22Rv1 (cell line): Measurements from ENCODE around the gene KCTD11.

Source experiments
- H3K27ac ChIP-seq: fragments of 450-650 bp; 2 replicates; pipeline ENCODE4 v1.5.1; 2017
- CTCF ChIP-seq: fragments of 450-650 bp; IDR thresholded peaks from 2 replicates; pipeline ENCODE4 v1.5.1; 2017; ENCODE audit warnings: mild to moderate bottlenecking
- ZFX ChIP-seq: fragments of 450-650 bp; IDR thresholded peaks from 2 replicates; pipeline ENCODE4 v1.6.1; 2017; ENCODE audit warnings: antibody characterized with exemption, borderline replicate concordance

Gene KCTD11

GRCh38 chr17:7352503-7352889, 534 bp downstream of the KCTD11 start:
- TF ChIP-seq ZFX (no peak), CTCF (0 out of 2 replicates have a peak, but pooled peaks have one; percentile 6)
- peak overlapping the region; percentile 91 for H3K27ac ChIP-seq

- TF ChIP-seq CTCF (no peak), ZFX (no peak)
- H3K27ac ChIP-seq, result peak overlapping the region; percentile 91; the same call in 1 of the 2 replicates
Observed at GRCh38 chr17:7352910-7353635, 1.1 kb downstream of the KCTD11 start.

- TF ChIP-seq ZFX (no peak), CTCF (no peak)
- no peak overlapping the region for H3K27ac ChIP-seq
Observed at GRCh38 chr17:7354262-7354843, 2.4 kb downstream of the KCTD11 start.

GRCh38 chr17:7355053-7355452, 3.1 kb downstream of the KCTD11 start, which contains the start of gene TMEM95:
TMEM95 (plus strand) TSS chr17:7355156; CDS start chr17:7355205, 49 bp downstream.
- TF ChIP-seq ZFX (no peak), CTCF (no peak)
- H3K27ac ChIP-seq, result no peak within 1 kb of the TSS

- TF ChIP-seq CTCF (no peak), ZFX (no peak)
- no peak overlapping the region for H3K27ac ChIP-seq
Observed at GRCh38 chr17:7355573-7355972, 3.6 kb downstream of the KCTD11 start.

- H3K27ac ChIP-seq, result no peak overlapping the region
- TF ChIP-seq CTCF, result peak; percentile 90
- no peak for TF ChIP-seq ZFX
Observed at GRCh38 chr17:7356072-7356549, 4.1 kb downstream of the KCTD11 start.

GRCh38 chr17:7356756-7357155, 4.8 kb downstream of the KCTD11 start:
- TF ChIP-seq CTCF (no peak), ZFX (no peak)
- no peak overlapping the region for H3K27ac ChIP-seq
